HEK293T (cell line): Measurements from ENCODE around the gene CCL19.

Experiments
- CTCF ChIA-PET: fragments of 350-600 bp; formaldehyde crosslinking; extraction: SDS; loops from one replicate; lab custom pipeline; 2021; ENCODE audit warnings: antibody characterized with exemption, inconsistent platforms; lab: Yijun Ruan, JAX
- POLR2A ChIA-PET: fragments of 350-600 bp; formaldehyde crosslinking; extraction: SDS; loops from one replicate; lab custom pipeline; 2020; ENCODE audit warnings: antibody characterized with exemption, inconsistent platforms; lab: Yijun Ruan, JAX
- DNase-seq: peaks from one replicate; pipeline ENCODE4 v3.0.0; 2012; ENCODE audit warnings: mixed read lengths; ENCODE audit errors: extremely low spot score
- ARNT ChIP-seq: fragments of 450-650 bp; IDR thresholded peaks from 2 replicates; pipeline ENCODE4 v1.6.1; 2017; ENCODE audit warnings: mild to moderate bottlenecking
- BHLHE40 ChIP-seq: fragments of 450-650 bp; IDR thresholded peaks from 2 replicates; pipeline ENCODE4 v1.6.1; 2016; ENCODE audit warnings: mild to moderate bottlenecking, moderate library complexity, borderline replicate concordance
- CTBP1 ChIP-seq: fragments of 450-650 bp; IDR thresholded peaks from 2 replicates; pipeline ENCODE4 v1.6.1; 2016; ENCODE audit warnings: borderline replicate concordance
- ELF4 ChIP-seq: fragments of 450-650 bp; IDR thresholded peaks from 2 replicates; pipeline ENCODE4 v1.6.1; 2017; ENCODE audit warnings: antibody characterized with exemption
- FOXA1 ChIP-seq: fragments of 450-650 bp; IDR thresholded peaks from 2 replicates; pipeline ENCODE4 v1.6.1; 2016; ENCODE audit warnings: mild to moderate bottlenecking
- FOXK2 ChIP-seq: fragments of 450-650 bp; IDR thresholded peaks from 2 replicates; pipeline ENCODE4 v1.6.1; 2016; ENCODE audit warnings: mild to moderate bottlenecking
- FOXM1 ChIP-seq: fragments of 450-650 bp; IDR thresholded peaks from 2 replicates; pipeline ENCODE4 v1.6.1; 2017; ENCODE audit warnings: mild to moderate bottlenecking, borderline replicate concordance
- HDGF ChIP-seq: fragments of 450-650 bp; IDR thresholded peaks from 2 replicates; pipeline ENCODE4 v1.6.1; 2017; ENCODE audit warnings: antibody characterized with exemption, borderline replicate concordance
- L3MBTL2 ChIP-seq: fragments of 450-650 bp; conservative IDR thresholded peaks from 2 replicates; pipeline ENCODE4 v1.6.1; 2016; ENCODE audit warnings: mild to moderate bottlenecking
- LEF1 ChIP-seq: fragments of 450-650 bp; IDR thresholded peaks from 2 replicates; pipeline ENCODE4 v1.6.1; 2017; ENCODE audit warnings: mild to moderate bottlenecking, borderline replicate concordance
- NFRKB ChIP-seq: fragments of 450-650 bp; IDR thresholded peaks from 2 replicates; pipeline ENCODE4 v1.6.1; 2016; ENCODE audit warnings: mild to moderate bottlenecking, moderate library complexity
- SP1 ChIP-seq: fragments of 450-650 bp; IDR thresholded peaks from 2 replicates; pipeline ENCODE4 v1.6.1; 2017
- SUZ12 ChIP-seq: fragments of 450-650 bp; IDR thresholded peaks from 2 replicates; pipeline ENCODE4 v1.6.1; 2016; ENCODE audit warnings: mild to moderate bottlenecking
- TARDBP ChIP-seq: fragments of 450-650 bp; IDR thresholded peaks from 2 replicates; pipeline ENCODE4 v1.6.1; 2016
- ZNF384 ChIP-seq: fragments of 450-650 bp; IDR thresholded peaks from 2 replicates; pipeline ENCODE4 v1.6.1; 2016
- TF ChIP-seq, protein P1 (sequence below): fragments of 450-650 bp; IDR thresholded peaks from 2 replicates; pipeline ENCODE4 v1.6.1; 2016

CCL19 gene

DNA sequence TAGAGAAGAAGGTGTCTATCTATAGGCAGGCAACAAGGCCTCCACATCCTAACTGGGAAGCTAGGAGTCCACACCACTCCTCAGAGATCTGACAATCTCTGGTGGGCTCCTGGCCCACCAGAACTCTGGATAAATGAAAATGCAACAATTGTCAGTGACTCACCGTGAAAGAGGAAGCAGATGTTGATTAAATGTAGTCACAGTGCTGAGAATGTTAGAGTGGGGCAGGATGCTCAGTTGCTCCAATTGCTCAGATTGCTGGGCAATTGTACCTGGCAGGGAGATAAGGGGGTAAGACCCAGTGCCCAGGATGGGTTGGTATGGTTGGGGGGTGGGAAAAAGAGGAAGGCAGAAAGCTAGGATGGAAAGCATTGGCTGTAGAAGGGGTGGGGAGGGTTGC, 4.3 kb downstream of the CCL19 start:
- no peak for TF ChIP-seq ZNF384
- no peak for TF ChIP-seq FOXA1
- TF ChIP-seq FOXM1: no peak
- TF ChIP-seq SUZ12: no peak
- TF ChIP-seq BHLHE40: no peak
- no peak for TF ChIP-seq SP1
- ChIA-PET POLR2A (no interaction called here), CTCF (interaction anchor here (0.6 to 1.8 kb wide), 5 partner anchors 15 to 232 kb away, joined by 3 to 7 read pairs (median 3); no protein-coding TSS in a partner anchor)
- no peak for DNase-seq

DNA sequence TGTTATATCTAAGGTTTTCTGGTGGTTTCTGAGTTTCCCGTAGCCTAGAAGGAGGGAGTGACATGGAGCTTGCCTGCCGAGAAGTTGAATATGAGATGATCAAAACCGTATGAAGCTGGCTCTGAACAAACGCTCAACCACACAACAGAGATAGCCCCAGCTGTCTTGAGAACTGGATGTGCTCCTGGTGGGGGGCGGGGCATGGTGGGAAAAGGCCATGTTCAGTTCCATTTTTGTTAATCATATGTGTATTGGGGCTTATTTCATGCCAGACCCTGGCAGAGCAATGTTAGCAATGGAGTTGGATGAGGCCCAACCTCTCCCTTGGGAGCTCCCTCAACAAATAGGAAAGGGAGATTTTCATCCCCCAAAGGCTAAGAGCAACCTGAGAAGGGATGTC, 4.8 kb downstream of the CCL19 start:
- ChIA-PET POLR2A (no interaction called here), CTCF (interaction anchor here (0.6 to 1.7 kb wide), 4 partner anchors 15 to 128 kb away, joined by 3 to 7 read pairs (median 3); no protein-coding TSS in a partner anchor)
- no peak for TF ChIP-seq ELF4
- no peak for TF ChIP-seq TARDBP
- no peak for TF ChIP-seq L3MBTL2
- TF ChIP-seq NFRKB: no peak
- no peak for TF ChIP-seq FOXA1
- no peak for TF ChIP-seq BHLHE40
- no peak for TF ChIP-seq ARNT
- TF ChIP-seq, protein P1, sequence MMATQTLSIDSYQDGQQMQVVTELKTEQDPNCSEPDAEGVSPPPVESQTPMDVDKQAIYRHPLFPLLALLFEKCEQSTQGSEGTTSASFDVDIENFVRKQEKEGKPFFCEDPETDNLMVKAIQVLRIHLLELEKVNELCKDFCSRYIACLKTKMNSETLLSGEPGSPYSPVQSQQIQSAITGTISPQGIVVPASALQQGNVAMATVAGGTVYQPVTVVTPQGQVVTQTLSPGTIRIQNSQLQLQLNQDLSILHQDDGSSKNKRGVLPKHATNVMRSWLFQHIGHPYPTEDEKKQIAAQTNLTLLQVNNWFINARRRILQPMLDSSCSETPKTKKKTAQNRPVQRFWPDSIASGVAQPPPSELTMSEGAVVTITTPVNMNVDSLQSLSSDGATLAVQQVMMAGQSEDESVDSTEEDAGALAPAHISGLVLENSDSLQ: no peak
- TF ChIP-seq HDGF: no peak
- no peak for TF ChIP-seq SP1
- TF ChIP-seq FOXM1: no peak
- no peak for TF ChIP-seq SUZ12
- no peak for TF ChIP-seq ZNF384
- no peak for TF ChIP-seq LEF1
- TF ChIP-seq FOXK2: no peak
- TF ChIP-seq CTBP1: no peak
- DNase-seq: no peak

DNA sequence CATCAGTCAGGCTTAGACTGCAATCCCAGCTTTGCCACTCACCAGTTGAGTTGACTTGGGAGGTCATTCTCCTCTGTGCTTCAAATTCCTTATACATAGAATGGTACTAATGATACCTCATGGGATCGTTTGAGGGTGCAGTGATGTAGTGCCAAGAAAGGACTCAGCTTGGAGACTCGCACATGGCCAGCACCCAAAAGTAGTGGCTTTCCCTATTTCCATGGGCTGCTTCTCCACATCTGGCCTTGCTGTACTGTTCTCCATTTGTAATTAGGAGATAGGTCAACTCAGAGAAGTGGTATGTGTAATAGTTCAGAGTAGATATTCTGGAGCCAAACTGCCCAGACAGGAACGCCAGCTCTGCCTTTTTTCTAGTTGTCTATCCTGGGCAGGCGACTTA, 5.5 kb downstream of the CCL19 start:
- no peak for DNase-seq
- ChIA-PET POLR2A (interaction anchor here (0.7 kb wide), 1 partner anchor 16 kb away, joined by 3 read pairs; no protein-coding TSS in a partner anchor), CTCF (interaction anchor here (1.2 to 1.7 kb wide), 2 partner anchors 16 to 17 kb away, joined by 3 to 7 read pairs; no protein-coding TSS in a partner anchor)
- TF ChIP-seq FOXK2 (no peak), L3MBTL2 (no peak), TARDBP (no peak), ELF4 (no peak), SP1 (no peak), FOXM1 (no peak)

DNA sequence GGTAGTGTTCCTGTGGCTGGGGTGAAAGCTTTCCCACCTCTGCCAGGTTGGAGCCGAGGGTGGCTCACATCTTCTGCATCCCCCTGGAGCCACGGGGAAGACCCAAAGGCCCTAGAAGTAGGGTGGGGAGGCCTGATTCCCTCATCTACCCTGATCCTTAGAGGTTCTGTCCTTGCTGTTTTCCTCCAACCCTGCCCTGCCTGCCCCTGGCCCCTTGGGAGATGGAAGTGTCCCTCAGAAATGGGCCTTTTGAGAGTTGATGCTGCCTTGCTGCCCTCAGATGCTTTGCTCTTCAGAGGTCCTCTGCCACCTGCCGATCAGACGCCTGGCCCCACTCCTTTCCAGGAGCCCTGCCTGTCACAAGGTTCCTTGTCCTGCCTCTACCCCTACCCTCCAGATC, 6.3 kb downstream of the CCL19 start:
- ChIA-PET CTCF (no interaction called here), POLR2A (no interaction called here)

DNA sequence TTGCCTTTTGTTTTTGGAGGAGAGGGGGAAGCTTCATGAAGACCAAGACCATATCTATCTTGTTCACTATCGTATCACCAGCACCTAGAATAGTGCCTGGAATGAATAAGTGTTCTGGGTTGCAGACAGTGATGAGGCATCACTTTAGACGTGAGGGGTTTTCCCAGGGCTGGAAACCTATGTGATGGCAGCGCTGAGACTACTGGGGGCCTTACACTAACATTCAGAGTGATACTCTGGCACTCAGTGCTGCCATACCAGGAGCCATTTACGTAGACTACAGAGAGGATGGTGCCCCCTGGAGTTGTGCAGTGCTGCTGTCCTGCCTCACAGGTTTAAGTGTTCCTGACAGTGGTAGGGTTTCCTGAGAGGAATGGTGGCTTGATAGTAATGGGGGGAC, 6.9 kb downstream of the CCL19 start:
- no peak for TF ChIP-seq SP1
- TF ChIP-seq ELF4: no peak
- TF ChIP-seq CTBP1: no peak
- no peak for TF ChIP-seq ARNT
- no peak for TF ChIP-seq SUZ12
- no peak for TF ChIP-seq FOXK2
- no peak for TF ChIP-seq HDGF
- no peak for TF ChIP-seq L3MBTL2
- TF ChIP-seq, protein P1: no peak
- no peak for TF ChIP-seq FOXM1
- TF ChIP-seq BHLHE40: no peak
- no peak for TF ChIP-seq TARDBP
- no peak for TF ChIP-seq NFRKB
- no peak for TF ChIP-seq ZNF384
- no peak for TF ChIP-seq LEF1
- TF ChIP-seq FOXA1: no peak
- DNase-seq: no peak
- ChIA-PET CTCF (no interaction called here), POLR2A (no interaction called here)

More for the DNA sequence above, 6.3 kb downstream of the CCL19 start:
- DNase-seq: no peak
- TF ChIP-seq BHLHE40 (no peak), NFRKB (no peak)

DNA sequence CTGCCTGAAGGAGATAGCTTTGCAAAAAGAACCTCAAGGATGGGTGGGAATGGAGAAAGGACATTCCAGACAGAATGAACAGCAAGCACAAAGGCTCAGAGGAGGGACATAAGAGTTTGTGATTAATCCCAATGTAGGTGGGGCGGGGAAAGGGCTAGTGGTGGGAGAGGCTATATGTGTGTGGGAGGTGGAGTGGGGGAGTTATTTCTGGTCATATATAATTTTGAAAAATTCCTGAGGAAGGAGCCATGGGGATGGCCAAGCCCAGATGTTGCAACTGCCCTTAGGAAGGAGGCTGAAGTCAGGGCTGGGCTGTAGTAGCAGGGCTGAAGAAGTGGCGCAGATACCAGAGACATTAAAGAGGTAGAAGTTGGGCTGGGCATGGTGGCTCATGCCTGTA, 15.2 kb downstream of the CCL19 start:
- ChIA-PET CTCF (interaction anchor here (0.7 to 3.2 kb wide), 4 partner anchors 15 to 1300 kb away, joined by 3 to 11 read pairs (median 6); partner anchors contain the start of gene CCL19), POLR2A (no interaction called here)
- no peak for TF ChIP-seq ZNF384
- TF ChIP-seq BHLHE40: no peak
- no peak for TF ChIP-seq ARNT
- TF ChIP-seq NFRKB: no peak
- TF ChIP-seq SP1: no peak
- TF ChIP-seq FOXK2: no peak
- TF ChIP-seq FOXA1: no peak
- TF ChIP-seq SUZ12: no peak
- no peak for TF ChIP-seq CTBP1
- no peak for TF ChIP-seq HDGF
- TF ChIP-seq FOXM1: no peak
- no peak for TF ChIP-seq TARDBP
- TF ChIP-seq ELF4: no peak
- no peak for DNase-seq

DNA sequence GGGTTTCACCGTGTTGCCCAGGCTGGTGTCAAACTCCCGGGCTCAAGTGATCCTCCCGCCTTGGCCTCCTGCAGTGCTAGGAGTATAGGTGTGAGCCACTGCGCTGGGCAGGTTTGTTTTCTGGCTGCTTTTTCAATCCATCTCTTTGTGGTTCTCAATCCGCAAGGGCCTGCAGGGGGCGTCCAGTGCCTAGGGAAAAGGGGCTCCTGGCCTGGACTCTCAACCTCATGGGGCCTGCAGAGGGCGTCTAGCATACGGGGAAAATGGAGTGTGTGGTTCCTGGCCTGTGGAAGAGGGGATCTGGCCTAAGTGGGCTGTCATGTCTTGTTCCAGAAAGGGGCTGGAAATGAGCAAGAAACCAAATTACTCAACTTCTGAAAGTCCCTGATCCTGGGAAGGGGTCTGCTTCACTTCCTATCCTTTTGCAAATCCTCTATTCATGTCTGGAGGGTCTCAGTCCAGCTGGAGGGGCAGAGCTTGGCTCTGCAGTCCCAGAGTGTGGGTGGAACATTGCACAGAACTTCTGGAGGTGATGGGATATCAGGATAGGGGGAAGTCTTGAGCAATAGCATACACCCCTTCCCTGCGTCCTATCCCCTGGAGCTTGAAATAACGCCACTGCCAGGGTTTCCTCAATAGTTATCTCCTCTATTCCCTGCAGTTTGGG, 15.9 kb downstream of the CCL19 start:
- ChIA-PET POLR2A (no interaction called here), CTCF (interaction anchor here (1.0 to 3.2 kb wide), 3 partner anchors 16 to 27 kb away, joined by 3 to 11 read pairs (median 8); partner anchors contain the start of gene CCL19)
- DNase-seq: peak; percentile 80
- TF ChIP-seq HDGF (no peak), TARDBP (no peak), ELF4 (no peak), L3MBTL2 (no peak), FOXA1 (no peak), FOXK2 (no peak), SP1 (no peak), FOXM1 (no peak), ARNT (no peak), LEF1 (no peak), CTBP1 (no peak), NFRKB (no peak), SUZ12 (no peak), BHLHE40 (no peak), ZNF384 (no peak)
- TF ChIP-seq, protein P1: no peak
